IPS-20b (cell line): ENCODE results near the gene R3HCC1L.

Experiments
- H3K27ac ChIP-seq: one replicate; pipeline ENCODE4 v1.5.1; 2013; ENCODE audit warnings: low read length
- H3K27me3 ChIP-seq: 2 replicates; pipeline ENCODE4 v1.6.1; 2013; ENCODE audit warnings: mild to moderate bottlenecking, low read length, inconsistent platforms; ENCODE audit not compliant: insufficient read depth
- H3K36me3 ChIP-seq: 2 replicates; pipeline ENCODE4 v1.6.1; 2013; ENCODE audit warnings: low read depth, mild to moderate bottlenecking, inconsistent platforms, low read length, moderate library complexity; ENCODE audit not compliant: insufficient read depth
- H3K4me1 ChIP-seq: 2 replicates; pipeline ENCODE4 v1.6.1; 2013; ENCODE audit warnings: mild to moderate bottlenecking, control low read depth, inconsistent platforms, low read length, moderate library complexity; ENCODE audit not compliant: insufficient read depth
- H3K4me3 ChIP-seq: 2 replicates; pipeline ENCODE4 v1.5.1; 2013; ENCODE audit warnings: mild to moderate bottlenecking, low read length, inconsistent platforms
- H3K9ac ChIP-seq: 2 replicates; pipeline ENCODE4 v1.6.1; 2013; ENCODE audit warnings: low read depth, mild to moderate bottlenecking, inconsistent platforms, low read length, moderate library complexity
- H3K9me3 ChIP-seq: 2 replicates; pipeline ENCODE4 v1.6.1; 2013; ENCODE audit warnings: mild to moderate bottlenecking, low read depth, low read length, inconsistent platforms; ENCODE audit not compliant: insufficient read depth

R3HCC1L gene

GRCh38 chr10:98264378-98265065 lies 130.1 kb downstream of the R3HCC1L start:
- Histone ChIP-seq H3K9ac (no peak overlapping the region), H3K4me1 (no peaks in the 10 kb centered on the region; the same call in 1 of the 2 replicates), H3K27ac (no peak overlapping the region), H3K9me3 (no peaks in the 10 kb centered on the region), H3K36me3 (no peaks in the 10 kb centered on the region), H3K27me3 (peaks cover 23% of the 10 kb centered on the region), H3K4me3 (no peak overlapping the region)

GRCh38 chr10:98265403-98266378 lies 131.2 kb downstream of the R3HCC1L start:
- Histone ChIP-seq H3K4me1 (peaks cover 8% of the 10 kb centered on the region), H3K9me3 (no peaks in the 10 kb centered on the region), H3K27ac (no peak overlapping the region), H3K9ac (no peak overlapping the region), H3K4me3 (no peak overlapping the region), H3K36me3 (no peaks in the 10 kb centered on the region), H3K27me3 (peaks cover 23% of the 10 kb centered on the region)

- Histone ChIP-seq H3K4me3 (no peak overlapping the region), H3K4me1 (peaks cover 8% of the 10 kb centered on the region), H3K27ac (no peak overlapping the region), H3K27me3 (peaks cover 28% of the 10 kb centered on the region), H3K9ac (no peak overlapping the region), H3K9me3 (no peaks in the 10 kb centered on the region), H3K36me3 (no peaks in the 10 kb centered on the region)
Observed at GRCh38 chr10:98266647-98267046, 132.2 kb downstream of the R3HCC1L start.

- Histone ChIP-seq H3K9me3 (no peaks in the 10 kb centered on the region), H3K4me3 (peak overlapping the region; percentile 54; the same call in 1 of the 2 replicates), H3K27ac (no peak overlapping the region), H3K4me1 (peaks cover 8% of the 10 kb centered on the region), H3K9ac (no peak overlapping the region), H3K36me3 (no peaks in the 10 kb centered on the region), H3K27me3 (peaks cover 28% of the 10 kb centered on the region)
Observed at GRCh38 chr10:98267069-98267893, 132.8 kb downstream of the R3HCC1L start.

GRCh38 chr10:98267894-98268693 lies 133.6 kb downstream of the R3HCC1L start, which contains the start of gene LOXL4:
TSS of gene LOXL4 (minus strand) at chr10:98268194. CDS start at chr10:98263019, 5,175 bp downstream.
- no peak within 1 kb of the TSS for H3K9ac ChIP-seq
- no peaks in the 10 kb centered on the region for H3K9me3 ChIP-seq
- peaks cover 8% of the 10 kb centered on the region for H3K4me1 ChIP-seq
- H3K36me3 ChIP-seq: no peaks in the 10 kb centered on the region
- H3K27me3 ChIP-seq: peaks cover 28% of the 10 kb centered on the region
- H3K4me3 ChIP-seq: peak within 1 kb of the TSS; percentile 55
- no peak within 1 kb of the TSS for H3K27ac ChIP-seq

GRCh38 chr10:98268694-98269431 lies 134.4 kb downstream of the R3HCC1L start:
- Histone ChIP-seq H3K36me3 (no peaks in the 10 kb centered on the region), H3K4me1 (peaks cover 8% of the 10 kb centered on the region), H3K9me3 (no peaks in the 10 kb centered on the region), H3K4me3 (peak overlapping the region; percentile 55), H3K9ac (no peak overlapping the region), H3K27me3 (peaks cover 28% of the 10 kb centered on the region), H3K27ac (no peak overlapping the region)

GRCh38 chr10:98269435-98269912 lies 135.0 kb downstream of the R3HCC1L start:
- Histone ChIP-seq H3K36me3 (no peaks in the 10 kb centered on the region), H3K9me3 (no peaks in the 10 kb centered on the region), H3K27ac (no peak overlapping the region), H3K27me3 (peaks cover 28% of the 10 kb centered on the region), H3K4me1 (peaks cover 8% of the 10 kb centered on the region), H3K4me3 (no peak overlapping the region), H3K9ac (no peak overlapping the region)

GRCh38 chr10:98270073-98270740 lies 135.8 kb downstream of the R3HCC1L start:
- no peaks in the 10 kb centered on the region for H3K9me3 ChIP-seq
- H3K4me3 ChIP-seq: no peak overlapping the region
- peaks cover 28% of the 10 kb centered on the region for H3K27me3 ChIP-seq
- no peaks in the 10 kb centered on the region for H3K36me3 ChIP-seq
- no peak overlapping the region for H3K27ac ChIP-seq
- H3K9ac ChIP-seq: no peak overlapping the region
- H3K4me1 ChIP-seq: peaks cover 8% of the 10 kb centered on the region

- Histone ChIP-seq H3K9me3 (no peaks in the 10 kb centered on the region), H3K4me1 (peaks cover 8% of the 10 kb centered on the region), H3K27ac (no peak overlapping the region), H3K9ac (no peak overlapping the region), H3K36me3 (no peaks in the 10 kb centered on the region), H3K4me3 (no peak overlapping the region), H3K27me3 (peaks cover 28% of the 10 kb centered on the region)
Observed at GRCh38 chr10:98270786-98271185, 136.3 kb downstream of the R3HCC1L start.

GRCh38 chr10:98272245-98272644 lies 137.8 kb downstream of the R3HCC1L start:
- Histone ChIP-seq H3K27me3 (peaks cover 21% of the 10 kb centered on the region), H3K36me3 (no peaks in the 10 kb centered on the region), H3K4me3 (no peak overlapping the region), H3K9me3 (no peaks in the 10 kb centered on the region), H3K27ac (no peak overlapping the region), H3K4me1 (peaks cover 8% of the 10 kb centered on the region), H3K9ac (no peak overlapping the region)
